Neural cell (in vitro differentiated cells): ENCODE measurements around the gene GALNT8. TPM values are rescaled to one million over a fixed set of nuclear protein-coding genes. Genes with fewer than 3 reads are reported as not detected.

ENCODE experiments used
- H2AFZ ChIP-seq: fragments of 200-600, 300-800 bp; sonication (generic), shearing (Covaris generic); 2 replicates; pipeline ENCODE4 v1.6.0; 2014; ENCODE audit warnings: low read depth, mild to moderate bottlenecking, antibody characterized with exemption, low read length, moderate library complexity
- H3F3A ChIP-seq: fragments of 200-600 bp; shearing (Covaris generic); 2 replicates; pipeline ENCODE4 v1.6.1; 2016; ENCODE audit warnings: mild to moderate bottlenecking, moderate library complexity, mixed read lengths, antibody characterized with exemption, low read length; ENCODE audit not compliant: insufficient read depth, poor library complexity, severe bottlenecking
- H3K27ac ChIP-seq: fragments of 200-600, 300-800 bp; sonication (generic), shearing (Covaris generic); 2 replicates; pipeline ENCODE4 v1.5.1; 2014; ENCODE audit warnings: mild to moderate bottlenecking, low read length, moderate library complexity
- H3K27me3 ChIP-seq: fragments of 300-800, 200-600 bp; sonication (generic), shearing (Covaris generic); 2 replicates; pipeline ENCODE4 v1.6.0; 2014; ENCODE audit warnings: mild to moderate bottlenecking, low read depth, low read length, moderate library complexity; ENCODE audit not compliant: insufficient read depth
- H3K36me3 ChIP-seq: fragments of 300-800, 200-600 bp; sonication (generic), shearing (Covaris generic); 2 replicates; pipeline ENCODE4 v1.5.1; 2014; ENCODE audit warnings: mild to moderate bottlenecking, antibody characterized with exemption, low read length, moderate library complexity; ENCODE audit not compliant: insufficient read depth
- H3K4me2 ChIP-seq: fragments of 300-800, 200-600 bp; sonication (generic), shearing (Covaris generic); 2 replicates; pipeline ENCODE4 v1.6.0; 2014; ENCODE audit warnings: mild to moderate bottlenecking, low read length
- H3K4me3 ChIP-seq: fragments of 300-800, 200-600 bp; sonication (generic), shearing (Covaris generic); 2 replicates; pipeline ENCODE4 v1.5.1; 2014; ENCODE audit warnings: mild to moderate bottlenecking, low read length, moderate library complexity
- H3K79me2 ChIP-seq: fragments of 200-600 bp; shearing (Covaris generic); replicated peaks from 2 replicates; pipeline ENCODE4 v1.6.0; 2014; ENCODE audit warnings: mild to moderate bottlenecking, low read length, moderate library complexity; ENCODE audit not compliant: insufficient read depth
- H3K9ac ChIP-seq: fragments of 300-800, 200-600 bp; sonication (generic), shearing (Covaris generic); 2 replicates; pipeline ENCODE4 v1.6.1; 2016; ENCODE audit warnings: mild to moderate bottlenecking, low read length, mixed read lengths
- H3K9me2 ChIP-seq: fragments of 200-600 bp; shearing (Covaris generic); 2 replicates; pipeline ENCODE4 v1.6.1; 2016; ENCODE audit warnings: mild to moderate bottlenecking, low read length, mixed read lengths; ENCODE audit not compliant: insufficient read depth
- H3K9me3 ChIP-seq: fragments of 200-600, 300-800 bp; sonication (generic), shearing (Covaris generic); 2 replicates; pipeline ENCODE4 v1.6.1; 2016; ENCODE audit warnings: mild to moderate bottlenecking, mixed run types, low read length, moderate library complexity, mixed read lengths
- H4K20me1 ChIP-seq: fragments of 200-600 bp; shearing (Covaris generic); 2 replicates; pipeline ENCODE4 v1.6.1; 2016; ENCODE audit warnings: mild to moderate bottlenecking, mixed run types; ENCODE audit not compliant: insufficient read depth
- EP300 ChIP-seq: fragments of 450-650 bp; conservative IDR thresholded peaks from 2 replicates; pipeline ENCODE4 v1.6.1; 2014; ENCODE audit warnings: antibody characterized with exemption, mild to moderate bottlenecking, moderate library complexity; ENCODE audit not compliant: poor library complexity, severe bottlenecking
- EZH2 ChIP-seq: fragments of 200-600, 300-800 bp; shearing (Covaris generic), sonication (generic); IDR thresholded peaks from 2 replicates; pipeline ENCODE4 v1.6.1; 2014; ENCODE audit warnings: antibody characterized with exemption, low read length, borderline replicate concordance, mild to moderate bottlenecking; ENCODE audit not compliant: insufficient read depth, poor library complexity, severe bottlenecking
- MXI1 ChIP-seq: fragments of 450-650 bp; conservative IDR thresholded peaks from 2 replicates; pipeline ENCODE4 v1.6.1; 2014; ENCODE audit warnings: antibody characterized with exemption, mild to moderate bottlenecking; ENCODE audit not compliant: poor library complexity, severe bottlenecking
- POLR2AphosphoS5 ChIP-seq: IDR thresholded peaks from 2 replicates; pipeline ENCODE4 v1.6.1; 2012
- RAD21 ChIP-seq: fragments of 450-650 bp; conservative IDR thresholded peaks from 2 replicates; pipeline ENCODE4 v1.6.1; 2014; ENCODE audit warnings: antibody characterized with exemption, mild to moderate bottlenecking, moderate library complexity
- SMC3 ChIP-seq: fragments of 450-650 bp; conservative IDR thresholded peaks from 2 replicates; pipeline ENCODE4 v1.6.1; 2014; ENCODE audit warnings: antibody characterized with exemption, mild to moderate bottlenecking, moderate library complexity; ENCODE audit not compliant: poor library complexity
- TAF1 ChIP-seq: IDR thresholded peaks from 2 replicates; pipeline ENCODE4 v1.6.1; 2012; ENCODE audit warnings: low read depth
- polyA plus RNA-seq: library from polyadenylated mRNA; depleted of rRNA; stranded (reverse); fragments of >200 nt; gene quantifications from 2 replicates; pipeline ENCODE4 v1.2.3, GENCODE V29; 2014
- TF ChIP-seq, protein P1 (sequence below): fragments of 450-650 bp; IDR thresholded peaks from 2 replicates; pipeline ENCODE4 v1.5.1; 2014; ENCODE audit warnings: antibody characterized with exemption, mild to moderate bottlenecking, moderate library complexity; ENCODE audit not compliant: poor library complexity, severe bottlenecking
- TF ChIP-seq, protein P2 (sequence below): IDR thresholded peaks from 2 replicates; pipeline ENCODE4 v1.6.1; 2012; ENCODE audit warnings: borderline replicate concordance

Gene GALNT8
- polyA plus RNA-seq, 1 donor from 2014 or later = 25.8 TPM

DNA sequence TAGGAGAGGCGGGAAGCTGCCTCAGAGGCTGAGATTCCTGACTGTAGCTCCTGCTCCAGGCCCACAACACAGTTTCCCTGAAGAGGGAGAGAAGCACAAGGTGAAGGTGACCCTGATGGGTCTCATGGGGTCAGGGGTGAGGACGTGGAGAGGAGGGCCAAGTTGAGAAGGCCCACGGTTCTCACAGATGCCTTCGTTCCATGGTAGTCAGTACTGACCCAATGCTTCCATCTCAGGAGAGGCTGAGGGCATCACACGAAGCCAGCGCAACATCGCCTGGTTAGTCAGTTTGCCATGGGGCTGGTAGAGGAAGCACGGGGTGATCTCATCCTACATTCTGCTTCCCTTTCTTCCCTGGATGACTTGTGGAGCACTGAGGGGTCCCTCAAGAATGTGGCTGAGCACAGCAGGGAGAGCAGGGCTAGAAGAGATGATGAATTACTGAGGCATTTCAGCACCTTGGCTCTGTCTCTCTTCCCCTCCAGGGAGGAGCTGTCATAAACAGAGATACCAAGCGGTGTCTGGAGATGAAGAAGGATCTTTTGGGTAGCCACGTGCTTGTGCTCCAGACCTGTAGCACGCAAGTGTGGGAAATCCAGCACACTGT, 51.9 kb downstream of the GALNT8 start:
- H3K27me3 ChIP-seq = no peaks in the 10 kb centered on the region
- no peaks in the 10 kb centered on the region for H4K20me1 ChIP-seq
- peaks cover 5% of the 10 kb centered on the region for H3K36me3 ChIP-seq
- H2AFZ ChIP-seq = no peak overlapping the region
- H3K9me2 ChIP-seq = no peaks in the 10 kb centered on the region
- H3K27ac ChIP-seq = no peak overlapping the region
- no peaks in the 10 kb centered on the region for H3K79me2 ChIP-seq
- H3K9me3 ChIP-seq = no peaks in the 10 kb centered on the region
- no peak overlapping the region for H3K4me2 ChIP-seq
- H3F3A ChIP-seq = no peaks in the 10 kb centered on the region
- TF ChIP-seq RAD21 (no peak), EP300 (no peak), MXI1 (no peak), EZH2 (no peak), POLR2AphosphoS5 (no peak), SMC3 (no peak)
- TF ChIP-seq, protein P1, sequence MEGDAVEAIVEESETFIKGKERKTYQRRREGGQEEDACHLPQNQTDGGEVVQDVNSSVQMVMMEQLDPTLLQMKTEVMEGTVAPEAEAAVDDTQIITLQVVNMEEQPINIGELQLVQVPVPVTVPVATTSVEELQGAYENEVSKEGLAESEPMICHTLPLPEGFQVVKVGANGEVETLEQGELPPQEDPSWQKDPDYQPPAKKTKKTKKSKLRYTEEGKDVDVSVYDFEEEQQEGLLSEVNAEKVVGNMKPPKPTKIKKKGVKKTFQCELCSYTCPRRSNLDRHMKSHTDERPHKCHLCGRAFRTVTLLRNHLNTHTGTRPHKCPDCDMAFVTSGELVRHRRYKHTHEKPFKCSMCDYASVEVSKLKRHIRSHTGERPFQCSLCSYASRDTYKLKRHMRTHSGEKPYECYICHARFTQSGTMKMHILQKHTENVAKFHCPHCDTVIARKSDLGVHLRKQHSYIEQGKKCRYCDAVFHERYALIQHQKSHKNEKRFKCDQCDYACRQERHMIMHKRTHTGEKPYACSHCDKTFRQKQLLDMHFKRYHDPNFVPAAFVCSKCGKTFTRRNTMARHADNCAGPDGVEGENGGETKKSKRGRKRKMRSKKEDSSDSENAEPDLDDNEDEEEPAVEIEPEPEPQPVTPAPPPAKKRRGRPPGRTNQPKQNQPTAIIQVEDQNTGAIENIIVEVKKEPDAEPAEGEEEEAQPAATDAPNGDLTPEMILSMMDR = no peak
- TF ChIP-seq, protein P2, sequence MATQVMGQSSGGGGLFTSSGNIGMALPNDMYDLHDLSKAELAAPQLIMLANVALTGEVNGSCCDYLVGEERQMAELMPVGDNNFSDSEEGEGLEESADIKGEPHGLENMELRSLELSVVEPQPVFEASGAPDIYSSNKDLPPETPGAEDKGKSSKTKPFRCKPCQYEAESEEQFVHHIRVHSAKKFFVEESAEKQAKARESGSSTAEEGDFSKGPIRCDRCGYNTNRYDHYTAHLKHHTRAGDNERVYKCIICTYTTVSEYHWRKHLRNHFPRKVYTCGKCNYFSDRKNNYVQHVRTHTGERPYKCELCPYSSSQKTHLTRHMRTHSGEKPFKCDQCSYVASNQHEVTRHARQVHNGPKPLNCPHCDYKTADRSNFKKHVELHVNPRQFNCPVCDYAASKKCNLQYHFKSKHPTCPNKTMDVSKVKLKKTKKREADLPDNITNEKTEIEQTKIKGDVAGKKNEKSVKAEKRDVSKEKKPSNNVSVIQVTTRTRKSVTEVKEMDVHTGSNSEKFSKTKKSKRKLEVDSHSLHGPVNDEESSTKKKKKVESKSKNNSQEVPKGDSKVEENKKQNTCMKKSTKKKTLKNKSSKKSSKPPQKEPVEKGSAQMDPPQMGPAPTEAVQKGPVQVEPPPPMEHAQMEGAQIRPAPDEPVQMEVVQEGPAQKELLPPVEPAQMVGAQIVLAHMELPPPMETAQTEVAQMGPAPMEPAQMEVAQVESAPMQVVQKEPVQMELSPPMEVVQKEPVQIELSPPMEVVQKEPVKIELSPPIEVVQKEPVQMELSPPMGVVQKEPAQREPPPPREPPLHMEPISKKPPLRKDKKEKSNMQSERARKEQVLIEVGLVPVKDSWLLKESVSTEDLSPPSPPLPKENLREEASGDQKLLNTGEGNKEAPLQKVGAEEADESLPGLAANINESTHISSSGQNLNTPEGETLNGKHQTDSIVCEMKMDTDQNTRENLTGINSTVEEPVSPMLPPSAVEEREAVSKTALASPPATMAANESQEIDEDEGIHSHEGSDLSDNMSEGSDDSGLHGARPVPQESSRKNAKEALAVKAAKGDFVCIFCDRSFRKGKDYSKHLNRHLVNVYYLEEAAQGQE = no peak
- no peak overlapping the region for H3K9ac ChIP-seq
- H3K4me3 ChIP-seq = no peak overlapping the region

DNA sequence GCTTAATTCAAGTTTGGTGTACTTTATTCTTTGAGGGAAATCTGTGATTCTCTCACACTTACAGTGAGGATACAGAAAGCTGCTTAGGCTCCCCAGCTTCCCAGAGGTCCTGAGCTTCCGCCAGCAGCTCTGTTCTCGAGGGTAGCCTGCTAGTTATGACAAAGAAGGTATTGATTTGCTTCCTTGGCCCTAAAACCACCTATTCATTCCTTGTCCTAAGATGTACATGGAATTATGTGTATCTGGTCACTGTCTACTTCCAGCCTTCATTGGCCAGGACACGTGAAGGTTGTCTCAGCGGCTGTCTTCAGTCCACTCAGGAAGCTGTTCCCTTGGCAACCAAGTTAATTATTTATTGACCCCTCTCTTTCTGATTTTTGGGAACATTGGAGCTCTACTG, 55.7 kb downstream of the GALNT8 start:
- Histone ChIP-seq H3K9me2 (no peaks in the 10 kb centered on the region), H3K79me2 (no peaks in the 10 kb centered on the region), H3F3A (no peaks in the 10 kb centered on the region), H3K9me3 (no peaks in the 10 kb centered on the region), H4K20me1 (no peaks in the 10 kb centered on the region), H3K4me2 (no peak overlapping the region), H3K9ac (no peak overlapping the region), H3K27ac (no peak overlapping the region), H2AFZ (no peak overlapping the region), H3K27me3 (no peaks in the 10 kb centered on the region), H3K36me3 (peaks cover 5% of the 10 kb centered on the region), H3K4me3 (no peak overlapping the region)
- no peak for TF ChIP-seq POLR2AphosphoS5
- TF ChIP-seq MXI1 = no peak
- TF ChIP-seq, protein P2 = no peak
- TF ChIP-seq EZH2 = no peak
- TF ChIP-seq SMC3 = no peak
- TF ChIP-seq, protein P1 = no peak
- TF ChIP-seq EP300 = no peak
- TF ChIP-seq TAF1 = no peak
- TF ChIP-seq RAD21 = no peak
